ENCODE results near the gene TMEM158. TPM values are rescaled to one million over a fixed set of nuclear protein-coding genes. Genes with fewer than 3 reads are reported as not detected.

Gene TMEM158
- total and polyA plus RNA-seq, 2 of the 8 experiments (the other 6 are each of a cell fraction or from before 2014, with no cell fraction given): 6.8 to 30.3 TPM

GRCh38 chr3:45241206-45241605 lies 15.1 kb upstream of the TMEM158 start:
- Histone ChIP-seq H2BK15ac (ENCODE audit: low read length) (no peak overlapping the region), H2AFZ (ENCODE audit: low read length) (no peak overlapping the region), H2BK20ac (ENCODE audit: low read length) (no peak overlapping the region), H3K36me3 (ENCODE audit: control insufficient read depth in 2 of 4, insufficient read depth in 4 of 4, low read length in 3 of 4) (no peaks in the 10 kb centered on the region), H3K27ac (ENCODE audit: low read depth, low read length) (no peak overlapping the region), H4K20me1 (replicated peaks in 1 of 2; ENCODE audit: control insufficient read depth in 1 of 2, insufficient read depth in 2 of 2, low read length in 2 of 2) (no peaks in the 10 kb centered on the region), H2BK120ac (replicated peaks; ENCODE audit: low read depth, low read length) (no peak overlapping the region), H3K4me3 (ENCODE audit: extremely low read depth in 1 of 4, insufficient read depth in 2 of 4, low read depth in 3 of 4, low read length in 4 of 4) (no peak overlapping the region), H3K9ac (replicated peaks in 1 of 4; ENCODE audit: extremely low read depth in 1 of 4, low read depth in 3 of 4, low read length in 3 of 4) (no peak overlapping the region), H3K56ac (replicated peaks; ENCODE audit: insufficient read length, low read depth, low read length) (no peak overlapping the region), H3K4me2 (ENCODE audit: insufficient read depth in 1 of 2, low read depth in 2 of 2, low read length in 2 of 2) (no peak overlapping the region), H3K4ac (replicated peaks; ENCODE audit: insufficient read length, low read depth, low read length) (no peak overlapping the region), H3K79me1 (ENCODE audit: low read depth, low read length) (no peaks in the 10 kb centered on the region), H4K8ac (ENCODE audit: extremely low read depth, insufficient read depth, low read length) (no peak overlapping the region), H3K79me2 (ENCODE audit: control insufficient read depth in 1 of 2, insufficient read depth in 2 of 2, low read length in 2 of 2) (no peaks in the 10 kb centered on the region), H3K23ac (ENCODE audit: insufficient read length) (no peak overlapping the region), H2AK5ac (ENCODE audit: low read depth, low read length) (no peak overlapping the region), H3K14ac (ENCODE audit: insufficient read length) (no peak overlapping the region), H2BK5ac (ENCODE audit: low read depth, low read length) (no peak overlapping the region), H3K18ac (ENCODE audit: extremely low read depth, low read length) (no peak overlapping the region), H3K4me1 (replicated peaks in 1 of 4; ENCODE audit: control insufficient read depth in 3 of 4, insufficient read depth in 4 of 4, low read length in 3 of 4) (no peaks in the 10 kb centered on the region), H2BK12ac (ENCODE audit: low read depth, low read length) (no peak overlapping the region), H4K91ac (replicated peaks; ENCODE audit: insufficient read length, low read length) (no peak overlapping the region), H3K9me3 (ENCODE audit: insufficient read depth in 2 of 2, low read depth in 1 of 2, low read length in 1 of 2) (no peaks in the 10 kb centered on the region; a peak in 1 of 4 replicates), H3K27me3 (replicated peaks in 1 of 4; ENCODE audit: control insufficient read depth in 3 of 4, extremely low read depth in 1 of 4, insufficient read depth in 3 of 4, low read length in 3 of 4) (no peaks in the 10 kb centered on the region), H3K23me2 (ENCODE audit: low read depth, low read length) (no peaks in the 10 kb centered on the region), H4K5ac (ENCODE audit: insufficient read length, low read depth, low read length) (no peak overlapping the region)
- TF ChIP-seq SIRT6 (IDR thresholded peaks at IDR 0.05; ENCODE audit: low read length) (no peak), GTF2F1 (IDR thresholded peaks at IDR 0.05; ENCODE audit: borderline replicate concordance, low read depth, low read length) (no peak), NANOG (IDR thresholded peaks at IDR 0.05; ENCODE audit: insufficient read depth, low read depth, low read length, poor library complexity, severe bottlenecking) (no peak), CTCF (IDR thresholded peaks at IDR 0.05; ENCODE audit: control extremely low read depth in 1 of 3, insufficient read depth in 1 of 3, low read depth in 1 of 3, low read length in 3 of 3) (no peak)
- 100% methylated on average over 2 of the region's 3 CpGs; no CpG with 5 or more reads in 1 of the 2 experiments for WGBS, 2 experiments (ENCODE audit: extremely low coverage in 1 of 2, insufficient coverage in 1 of 2, insufficient read length in 1 of 2, insufficient replicate concordance in 2 of 2, low coverage in 1 of 2, low lambda C conversion rate in 2 of 2, missing lambda C conversion rate in 1 of 2)
- CTCF ChIA-PET (ENCODE audit: partially characterized antibody): interaction anchor here (1.0 kb wide), 1 partner anchor 13 kb away, joined by 3 read pairs; no protein-coding TSS in a partner anchor
- POLR2A ChIA-PET (ENCODE audit: partially characterized antibody): no interaction called here
- DNase-seq (ENCODE audit: low read depth in 1 of 2, low spot score in 2 of 2) (no peak), FAIRE-seq (no peak)

All from H1 (cell line).